HT-29 (cell line): ENCODE measurements around the gene MLST8. TPM values are rescaled to one million over a fixed set of nuclear protein-coding genes. Genes with fewer than 3 reads are reported as not detected.
A peak's percentile ranks its signal among the peaks of the same experiment; 100 is the strongest.
"Not testable (repeated sequence)": the region's sequence is repeated elsewhere in the genome, so short reads cannot be mapped to it uniquely, and the experiment has no call there.

Source experiments
- DNase-seq: peaks from one replicate; pipeline ENCODE4 v3.0.0-alpha.2; 2015; ENCODE audit warnings: low spot score
- total RNA-seq: library from RNA; depleted of rRNA; stranded (reverse); fragments of >200 nt; shearing (Covaris generic); gene quantifications from 2 replicates; pipeline ENCODE4 v1.2.3, GENCODE V29; 2014; rRNA removed

MLST8 gene
- total RNA-seq, 1 experiment from 2014 or later: 98.9 TPM

GRCh38 chr16:2244926-2245795 lies 39.9 kb downstream of the MLST8 start:
- DNase-seq: no peak

GRCh38 chr16:2246301-2246885 lies 41.1 kb downstream of the MLST8 start:
- DNase-seq: no peak

GRCh38 chr16:2250652-2251295 lies 45.5 kb downstream of the MLST8 start:
- DNase-seq: peak; percentile 68

- peak; percentile 96 for DNase-seq
These were observed 46.2 kb downstream of the MLST8 start, which contains the start of gene ECI1 for GRCh38 chr16:2251296-2252111. Gene ECI1 (minus strand): TSS chr16:2251587. CDS start chr16:2251566, 21 bp downstream.

- DNase-seq: peak; percentile 18
These were observed 47.5 kb downstream of the MLST8 start for GRCh38 chr16:2252806-2253148.

- no peak for DNase-seq
These were observed 48.0 kb downstream of the MLST8 start for GRCh38 chr16:2253293-2253692.

GRCh38 chr16:2256531-2257140 lies 51.4 kb downstream of the MLST8 start:
- DNase-seq: no peak

GRCh38 chr16:2257726-2258125 lies 52.5 kb downstream of the MLST8 start:
- no peak for DNase-seq

- not testable (repeated sequence) for DNase-seq
These were observed 53.3 kb downstream of the MLST8 start for GRCh38 chr16:2258530-2258929.

Other genes with a start within 250 kb of the MLST8 start
- gene NDUFB10, start 245.9 kb upstream of the MLST8 start, total RNA-seq: 415 and 426 TPM in 2 replicates
- 4,154 and 4,232 TPM in 2 replicates for gene RPS2, start 240.6 kb upstream of the MLST8 start, total RNA-seq
- gene RNF151, start 238.6 kb upstream of the MLST8 start, total RNA-seq: not detected in 2 replicates
- 134 and 140 TPM in 2 replicates for gene TBL3, start 233.4 kb upstream of the MLST8 start, total RNA-seq
- 141 and 161 TPM in 2 replicates for gene NOXO1, start 224.0 kb upstream of the MLST8 start, total RNA-seq
- 51.7 and 70.3 TPM in 2 replicates for gene GFER, start 221.3 kb upstream of the MLST8 start, total RNA-seq
- 1.9 and 2.3 TPM in 2 replicates for gene SYNGR3, start 215.5 kb upstream of the MLST8 start, total RNA-seq
- 42.9 and 49.0 TPM in 2 replicates for gene ZNF598, start 195.6 kb upstream of the MLST8 start, total RNA-seq
- 0.91 and 2.7 TPM in 2 replicates for gene NPW, start 185.7 kb upstream of the MLST8 start, total RNA-seq
- 258 and 259 TPM in 2 replicates for gene NHERF2, start 178.6 kb upstream of the MLST8 start, total RNA-seq
- 157 and 215 TPM in 2 replicates for gene NTHL1, start 157.6 kb upstream of the MLST8 start, total RNA-seq
- gene TSC2, start 157.5 kb upstream of the MLST8 start, total RNA-seq: 75.1 and 85.0 TPM in 2 replicates
- gene PKD1, start 69.6 kb upstream of the MLST8 start, total RNA-seq: 72.1 and 74.7 TPM in 2 replicates
- 13.4 and 24.9 TPM in 2 replicates for gene RAB26, start 56.8 kb upstream of the MLST8 start, total RNA-seq
- 166 and 170 TPM in 2 replicates for gene TRAF7, start 49.7 kb upstream of the MLST8 start, total RNA-seq
- 0.08 and 2.5 TPM in 2 replicates for gene CASKIN1, start 8.8 kb upstream of the MLST8 start, total RNA-seq
- 33.6 and 34.6 TPM in 2 replicates for gene BRICD5, start 5.4 kb downstream of the MLST8 start, total RNA-seq
- 82.0 and 98.7 TPM in 2 replicates for gene PGP, start 9.4 kb downstream of the MLST8 start, total RNA-seq
- gene E4F1, start 18.1 kb downstream of the MLST8 start, total RNA-seq: 83.8 and 87.2 TPM in 2 replicates
- 0.99 and 3.1 TPM in 2 replicates for gene DNASE1L2, start 31.0 kb downstream of the MLST8 start, total RNA-seq
- gene ECI1, start 46.1 kb downstream of the MLST8 start, total RNA-seq: 160 and 162 TPM in 2 replicates
- gene RNPS1, start 62.7 kb downstream of the MLST8 start, total RNA-seq: 213 and 226 TPM in 2 replicates
- gene ABCA3, start 135.3 kb downstream of the MLST8 start, total RNA-seq: under 0.01 and 2.5 TPM in 2 replicates
- gene CCNF, start 224.0 kb downstream of the MLST8 start, total RNA-seq: 64.9 and 68.1 TPM in 2 replicates